Measurements from ENCODE around the gene MUC13.

- no peak for TF ChIP-seq CTCF (IDR thresholded peaks at IDR 0.05; ENCODE audit: borderline replicate concordance, extremely low read depth, low read length, poor library complexity, severe bottlenecking)
- TF ChIP-seq EZH2 (IDR thresholded peaks at IDR 0.05; ENCODE audit: borderline replicate concordance, low read depth, low read length, severe bottlenecking) = no peak
These were observed 32.2 kb upstream of the MUC13 start for GRCh38 chr3:124966521-124967445.
